ENCODE data around the gene LEFTY1.

DNA sequence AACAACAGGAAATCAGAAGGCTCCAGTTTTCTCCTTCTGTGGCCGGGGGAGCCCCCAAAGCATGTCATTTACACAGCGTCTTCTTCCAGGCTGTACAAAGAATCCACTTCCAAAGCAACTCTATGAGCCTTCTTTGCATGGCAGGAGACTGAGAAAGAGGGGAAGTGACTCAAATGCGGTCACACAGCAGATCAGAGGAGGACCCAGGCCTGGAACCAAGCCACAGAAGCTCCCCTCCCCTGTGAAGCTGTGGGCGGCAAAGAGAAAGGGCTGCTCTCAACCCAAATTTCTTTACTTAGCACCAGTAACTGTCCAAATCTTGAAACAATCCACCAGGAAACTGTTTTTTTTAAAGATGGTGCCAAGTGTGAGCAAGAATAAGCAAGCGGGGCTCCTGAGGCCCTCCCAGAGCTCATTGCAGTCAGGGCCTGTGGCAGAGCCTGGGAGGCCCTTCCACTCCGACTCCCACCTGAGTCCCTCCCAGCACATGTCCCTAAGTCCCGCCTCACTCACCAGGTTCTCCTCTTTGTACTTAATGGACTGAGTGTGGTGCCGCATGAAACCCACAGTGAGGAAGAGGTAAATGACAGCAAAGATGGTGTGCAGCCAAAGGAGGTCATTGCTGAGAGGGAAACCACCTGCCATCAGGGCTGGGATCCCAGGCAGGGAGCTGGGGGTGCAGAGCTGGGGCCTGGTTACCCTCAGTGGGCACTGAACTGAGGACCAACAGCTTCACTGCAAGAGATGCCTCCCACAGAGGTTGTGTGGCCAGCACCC, 22.7 kb downstream of the LEFTY1 start:
- TF ChIP-seq, protein P1, sequence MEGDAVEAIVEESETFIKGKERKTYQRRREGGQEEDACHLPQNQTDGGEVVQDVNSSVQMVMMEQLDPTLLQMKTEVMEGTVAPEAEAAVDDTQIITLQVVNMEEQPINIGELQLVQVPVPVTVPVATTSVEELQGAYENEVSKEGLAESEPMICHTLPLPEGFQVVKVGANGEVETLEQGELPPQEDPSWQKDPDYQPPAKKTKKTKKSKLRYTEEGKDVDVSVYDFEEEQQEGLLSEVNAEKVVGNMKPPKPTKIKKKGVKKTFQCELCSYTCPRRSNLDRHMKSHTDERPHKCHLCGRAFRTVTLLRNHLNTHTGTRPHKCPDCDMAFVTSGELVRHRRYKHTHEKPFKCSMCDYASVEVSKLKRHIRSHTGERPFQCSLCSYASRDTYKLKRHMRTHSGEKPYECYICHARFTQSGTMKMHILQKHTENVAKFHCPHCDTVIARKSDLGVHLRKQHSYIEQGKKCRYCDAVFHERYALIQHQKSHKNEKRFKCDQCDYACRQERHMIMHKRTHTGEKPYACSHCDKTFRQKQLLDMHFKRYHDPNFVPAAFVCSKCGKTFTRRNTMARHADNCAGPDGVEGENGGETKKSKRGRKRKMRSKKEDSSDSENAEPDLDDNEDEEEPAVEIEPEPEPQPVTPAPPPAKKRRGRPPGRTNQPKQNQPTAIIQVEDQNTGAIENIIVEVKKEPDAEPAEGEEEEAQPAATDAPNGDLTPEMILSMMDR (IDR thresholded peaks at IDR 0.05), result no peak
- no peak for TF ChIP-seq POLR2A (IDR thresholded peaks at IDR 0.05)
- no peak for TF ChIP-seq POLR2AphosphoS5 (IDR thresholded peaks at IDR 0.05)

Data from gastroesophageal sphincter (tissue), 3 donors.